T-cell (primary cell): ENCODE data around the gene KIAA0753. TPM values are rescaled to one million over a fixed set of nuclear protein-coding genes. Genes with fewer than 3 reads are reported as not detected.

Experiments
- ATAC-seq, 4 experiments: fragments of 200-7000 bp in 3 of 4; fragments of 150-1000 bp in 1 of 4; cut with Tn5 transposase; replicated peaks in 1 of 4; 1 replicate in 3 of 4; 2 replicates in 1 of 4; pipeline ENCODE4 v1.10.0; 2021; ENCODE audit warnings: moderate library complexity in 3 of 4, mild to moderate bottlenecking in 2 of 4, moderate number of reproducible peaks in 1 of 4
- CTCF ChIA-PET, 2 donors: fragments of 300-600 bp; sonication (Branson Sonifier 250); formaldehyde crosslinking; loops; one replicate each; lab custom pipeline; 2022; ENCODE audit warnings: antibody characterized with exemption in 2 of 2; lab: Charles Lee
- POLR2A ChIA-PET, 2 donors: fragments of 300-600 bp; sonication (Branson Sonifier 250); formaldehyde crosslinking; loops; one replicate each; lab custom pipeline; 2022; ENCODE audit warnings: antibody characterized with exemption in 2 of 2; lab: Charles Lee
- DNase-seq, 35 experiments: peaks; one replicate each; pipeline versions ENCODE4 v3.0.0 to v3.0.0-alpha.2; 2013 to 2023
- H3K27ac ChIP-seq: one replicate; pipeline ENCODE4 v1.5.1; 2013; ENCODE audit warnings: low read length
- H3K27me3 ChIP-seq, 2 experiments: replicated peaks in 1 of 2; 1 replicate in 1 of 2; 2 replicates in 1 of 2; pipeline versions ENCODE4 v1.6.1 to v1.7.0; 2013; ENCODE audit warnings: low read length in 1 of 2, mixed read lengths in 1 of 2; ENCODE audit not compliant: control insufficient read depth in 2 of 2, insufficient read depth in 2 of 2; ENCODE audit errors: extremely low read depth in 1 of 2
- H3K36me3 ChIP-seq, 2 donors: 1 replicate in 1 of 2; 2 replicates in 1 of 2; pipeline versions ENCODE4 v1.6.1 to v1.7.0; 2013; ENCODE audit warnings: low read length in 1 of 2; ENCODE audit not compliant: control insufficient read depth in 2 of 2, insufficient read depth in 1 of 2; ENCODE audit errors: extremely low read depth in 1 of 2
- H3K4me1 ChIP-seq, 2 experiments: 1 replicate in 1 of 2; 2 replicates in 1 of 2; pipeline versions ENCODE4 v1.6.1 to v1.7.0; 2013; ENCODE audit warnings: low read length in 2 of 2, mixed read lengths in 1 of 2; ENCODE audit not compliant: insufficient read depth in 2 of 2, control insufficient read depth in 1 of 2; ENCODE audit errors: extremely low read depth in 1 of 2
- H3K4me3 ChIP-seq, 2 donors: 1 replicate in 1 of 2; 2 replicates in 1 of 2; pipeline versions ENCODE4 v1.5.1 to v1.7.0; 2013; ENCODE audit warnings: mild to moderate bottlenecking in 2 of 2, low read length in 1 of 2, moderate library complexity in 1 of 2; ENCODE audit not compliant: control insufficient read depth in 1 of 2; ENCODE audit errors: extremely low read depth in 1 of 2
- H3K9me3 ChIP-seq: 2 replicates; pipeline ENCODE4 v1.7.0; 2013
- H3K27ac Mint-ChIP-seq, 2 donors: one replicate each; pipeline ENCODE4 v1.8.0; 2020 to 2021; ENCODE audit warnings: mild to moderate bottlenecking in 2 of 2, mixed read lengths in 2 of 2
- H3K27me3 Mint-ChIP-seq, 2 donors: one replicate each; pipeline ENCODE4 v1.8.0; 2021 to 2022; ENCODE audit warnings: mixed read lengths in 2 of 2
- H3K36me3 Mint-ChIP-seq: one replicate; pipeline ENCODE4 v1.8.0; 2021; ENCODE audit warnings: mixed read lengths
- H3K4me1 Mint-ChIP-seq, 3 donors: one replicate each; pipeline ENCODE4 v1.8.0; 2020 to 2022; ENCODE audit warnings: mixed read lengths in 3 of 3, mild to moderate bottlenecking in 1 of 3
- H3K4me3 Mint-ChIP-seq, 3 donors: one replicate each; pipeline ENCODE4 v1.8.0; 2020 to 2022; ENCODE audit warnings: mild to moderate bottlenecking in 3 of 3, mixed read lengths in 3 of 3, moderate library complexity in 3 of 3
- H3K9me3 Mint-ChIP-seq, 3 donors: one replicate each; pipeline ENCODE4 v1.8.0; 2020 to 2022; ENCODE audit warnings: mixed read lengths in 3 of 3
- WGBS: methylation state at CpG from one replicate; pipeline ENCODE4 v1.1.5; 2013; ENCODE audit warnings: missing lambda C conversion rate; ENCODE audit not compliant: insufficient coverage; 5-methylcytosine and 5-hydroxymethylcytosine counted together
- total RNA-seq, 35 experiments: library from RNA in 6 of 35; stranded (reverse) in 6 of 35; fragments of 120-200 nt in 1 of 35; gene quantifications; one replicate each; pipeline versions ENCODE4 v1.2.1 to v1.2.4 and lab custom pipeline; 2013 to 2026

The KIAA0753 gene
- total RNA-seq, 5 donors from 2014 or later (not counting 1 experiment from before 2014, with no cell fraction given) = 12.4 to 16.9 (median 15.9) TPM

GRCh38 chr17:6591599-6592158 lies 48.8 kb downstream of the KIAA0753 start:
- no peak overlapping the region for H3K4me3 Mint-ChIP-seq
- Histone ChIP-seq H3K27ac (no peak overlapping the region), H3K9me3 (no peaks in the 10 kb centered on the region), H3K4me1 (no peaks in the 10 kb centered on the region), H3K4me3 (no peak overlapping the region), H3K27me3 (no peaks in the 10 kb centered on the region), H3K36me3 (peaks cover 22 to 65% of the 10 kb centered on the region in 2 donors)
- H3K36me3 Mint-ChIP-seq = peaks cover 73% of the 10 kb centered on the region
- no peaks in the 10 kb centered on the region for H3K4me1 Mint-ChIP-seq
- no peak overlapping the region for H3K27ac Mint-ChIP-seq
- no peak for ATAC-seq
- no peaks in the 10 kb centered on the region for H3K9me3 Mint-ChIP-seq
- H3K27me3 Mint-ChIP-seq = no peaks in the 10 kb centered on the region
- DNase-seq = no peak
- ChIA-PET POLR2A (no interaction called here), CTCF (no interaction called here)
- 92% methylated on average over 2 of the region's 7 CpGs for WGBS

GRCh38 chr17:6589266-6589946 lies 51.1 kb downstream of the KIAA0753 start:
- WGBS = 96% methylated on average over 9 of the region's 15 CpGs
- POLR2A ChIA-PET = no interaction called here
- CTCF ChIA-PET = no interaction called here

GRCh38 chr17:6588165-6588564 lies 52.3 kb downstream of the KIAA0753 start:
- no peak overlapping the region for H3K27ac ChIP-seq
- no peaks in the 10 kb centered on the region for H3K27me3 ChIP-seq
- ChIA-PET CTCF (no interaction called here), POLR2A (no interaction called here)
- Mint-ChIP-seq H3K4me1 (no peaks in the 10 kb centered on the region), H3K9me3 (peaks cover 5 to 7% (median 5%) of the 10 kb centered on the region in 3 donors), H3K27ac (no peak overlapping the region), H3K36me3 (peaks cover 83% of the 10 kb centered on the region), H3K4me3 (no peak overlapping the region), H3K27me3 (no peaks in the 10 kb centered on the region)
- ATAC-seq (no peak), DNase-seq (no peak)
- WGBS = no CpG with 5 or more reads among the region's 5 CpGs
- H3K36me3 ChIP-seq = peaks cover 14 to 64% of the 10 kb centered on the region in 2 donors
- H3K4me3 ChIP-seq = no peak overlapping the region
- no peaks in the 10 kb centered on the region for H3K4me1 ChIP-seq
- H3K9me3 ChIP-seq = peaks cover 3% of the 10 kb centered on the region

More at GRCh38 chr17:6589266-6589946, 51.1 kb downstream of the KIAA0753 start:
- Histone ChIP-seq H3K9me3 (no peaks in the 10 kb centered on the region), H3K27me3 (no peaks in the 10 kb centered on the region), H3K27ac (no peak overlapping the region), H3K4me3 (no peak overlapping the region), H3K4me1 (no peaks in the 10 kb centered on the region), H3K36me3 (peaks cover 15 to 56% of the 10 kb centered on the region in 2 donors)
- no peaks in the 10 kb centered on the region for H3K27me3 Mint-ChIP-seq
- H3K4me3 Mint-ChIP-seq = no peak overlapping the region
- H3K36me3 Mint-ChIP-seq = peaks cover 78% of the 10 kb centered on the region
- no peaks in the 10 kb centered on the region for H3K4me1 Mint-ChIP-seq
- H3K27ac Mint-ChIP-seq = no peak overlapping the region
- ATAC-seq (no peak), DNase-seq (no peak)
- H3K9me3 Mint-ChIP-seq = peaks cover 5 to 7% (median 5%) of the 10 kb centered on the region in 3 donors

GRCh38 chr17:6587310-6587709 lies 53.2 kb downstream of the KIAA0753 start:
- no peaks in the 10 kb centered on the region for H3K27me3 Mint-ChIP-seq
- H3K27ac Mint-ChIP-seq = no peak overlapping the region
- H3K9me3 Mint-ChIP-seq = peaks cover 5 to 7% (median 5%) of the 10 kb centered on the region in 3 donors
- Histone ChIP-seq H3K9me3 (peaks cover 3% of the 10 kb centered on the region), H3K36me3 (peaks cover 14 to 63% of the 10 kb centered on the region in 2 donors), H3K27me3 (no peaks in the 10 kb centered on the region), H3K27ac (no peak overlapping the region), H3K4me3 (no peak overlapping the region), H3K4me1 (no peaks in the 10 kb centered on the region)
- ChIA-PET POLR2A (no interaction called here), CTCF (interaction anchor here in 1 of 2 donors (0.6 kb wide), 1 partner anchor 95 kb away, joined by 4 read pairs; no protein-coding TSS in a partner anchor)
- no peaks in the 10 kb centered on the region for H3K4me1 Mint-ChIP-seq
- ATAC-seq = no peak
- DNase-seq = no peak
- peaks cover 80% of the 10 kb centered on the region for H3K36me3 Mint-ChIP-seq
- 100% methylated on average over 2 of the region's 4 CpGs for WGBS
- H3K4me3 Mint-ChIP-seq = no peak overlapping the region

- ChIA-PET CTCF (interaction anchor here in 1 of 2 donors (0.6 kb wide), 1 partner anchor 135 kb away, joined by 3 read pairs; no protein-coding TSS in a partner anchor), POLR2A (no interaction called here)
- H3K27me3 ChIP-seq = no peaks in the 10 kb centered on the region
- ATAC-seq = no peak
- H3K4me3 ChIP-seq = no peak overlapping the region
- H3K9me3 Mint-ChIP-seq = peaks cover 5 to 7% (median 5%) of the 10 kb centered on the region in 3 donors
- H3K27ac Mint-ChIP-seq = no peak overlapping the region
- H3K36me3 ChIP-seq = peaks cover 13 to 45% of the 10 kb centered on the region in 2 donors
- no peak overlapping the region for H3K4me3 Mint-ChIP-seq
- no peak for DNase-seq
- peaks cover 62% of the 10 kb centered on the region for H3K36me3 Mint-ChIP-seq
- H3K9me3 ChIP-seq = peaks cover 3% of the 10 kb centered on the region
- no peaks in the 10 kb centered on the region for H3K4me1 ChIP-seq
- H3K27ac ChIP-seq = no peak overlapping the region
- H3K27me3 Mint-ChIP-seq = no peaks in the 10 kb centered on the region
- H3K4me1 Mint-ChIP-seq = no peaks in the 10 kb centered on the region
- WGBS = 100% methylated on average over 2 of the region's 4 CpGs
Observed at GRCh38 chr17:6583411-6583810, 57.1 kb downstream of the KIAA0753 start.

GRCh38 chr17:6580625-6581024 lies 59.9 kb downstream of the KIAA0753 start:
- Histone ChIP-seq H3K9me3 (peaks cover 3% of the 10 kb centered on the region), H3K27me3 (no peaks in the 10 kb centered on the region), H3K36me3 (peaks cover 11 to 27% of the 10 kb centered on the region in 2 donors), H3K4me1 (peaks cover 0 to 5% of the 10 kb centered on the region in 2 experiments), H3K27ac (no peak overlapping the region), H3K4me3 (no peak overlapping the region)
- Mint-ChIP-seq H3K9me3 (peaks cover 0 to 1% (median under 1%) of the 10 kb centered on the region in 3 donors), H3K36me3 (peaks cover 45% of the 10 kb centered on the region), H3K27ac (no peak overlapping the region), H3K27me3 (no peaks in the 10 kb centered on the region), H3K4me1 (peaks cover 5 to 10% (median 7%) of the 10 kb centered on the region in 3 donors), H3K4me3 (no peak overlapping the region)
- DNase-seq = no peak
- CTCF ChIA-PET = no interaction called here
- POLR2A ChIA-PET = no interaction called here
- 100% methylated on average over 1 of the region's 9 CpGs for WGBS
- ATAC-seq = no peak
